Measurements from ENCODE around the gene COL8A1. TPM values are rescaled to one million over a fixed set of nuclear protein-coding genes. Genes with fewer than 3 reads are reported as not detected.

Gene COL8A1
- total RNA-seq, 1 experiment from 2014 or later: 112 TPM

DNA sequence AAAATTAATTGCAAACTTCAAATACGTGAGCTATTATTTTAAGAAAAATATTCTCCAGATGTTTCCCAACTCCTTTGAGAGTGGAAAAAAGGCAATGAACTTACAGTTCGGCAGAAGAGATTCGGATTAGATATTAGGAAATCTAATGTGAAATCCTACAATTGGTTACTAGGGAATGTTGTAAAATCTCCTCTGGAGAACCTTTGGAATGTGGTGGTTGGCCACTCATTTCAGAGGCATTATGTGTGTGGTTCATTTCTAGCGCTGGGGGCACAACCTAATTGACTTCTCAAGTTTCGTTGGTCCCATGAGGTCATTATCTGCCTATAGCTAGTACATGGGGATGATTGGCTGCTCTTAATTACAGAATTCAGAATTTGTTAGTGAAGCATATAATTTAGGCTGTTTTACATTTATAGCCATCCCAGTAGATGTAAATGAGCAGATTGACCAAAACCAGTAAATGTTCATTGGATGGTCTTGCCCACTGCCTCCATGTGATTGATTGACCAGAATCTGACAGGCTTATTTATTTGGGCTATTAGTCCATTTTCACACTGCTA is 144.7 kb downstream of the COL8A1 start:
- CTCF ChIA-PET: interaction anchor here (1.0 to 5.7 kb wide), 3 partner anchors 16 to 284 kb away, joined by 5 to 30 read pairs (median 8); no protein-coding TSS in a partner anchor
- Mint-ChIP-seq H3K27ac (ENCODE audit: low read depth, unreplicated experiment) (no peak overlapping the region), H3K36me3 (ENCODE audit: insufficient read depth, unreplicated experiment) (peaks cover 6% of the 10 kb centered on the region), H3K4me3 (ENCODE audit: unreplicated experiment) (no peak overlapping the region), H3K9me3 (ENCODE audit: unreplicated experiment) (no peaks in the 10 kb centered on the region), H3K27me3 (ENCODE audit: insufficient read depth, unreplicated experiment) (no peaks in the 10 kb centered on the region), H3K4me1 (ENCODE audit: insufficient read depth, unreplicated experiment) (peaks cover 5% of the 10 kb centered on the region)
- TF ChIP-seq CTCF (IDR thresholded peaks at IDR 0.05; ENCODE audit: unreplicated experiment): no peak
- BruUV-seq (replicated peaks): no TSS peak
- POLR2A ChIA-PET: no interaction called here
- intact Hi-C loops (cut with micrococcal nuclease): no loop called here
- DNase-seq (ENCODE audit: unreplicated experiment): peak; percentile 41

- Mint-ChIP-seq H3K4me3 (ENCODE audit: unreplicated experiment) (no peak overlapping the region), H3K27ac (ENCODE audit: low read depth, unreplicated experiment) (no peak overlapping the region), H3K9me3 (ENCODE audit: unreplicated experiment) (no peaks in the 10 kb centered on the region), H3K27me3 (ENCODE audit: insufficient read depth, unreplicated experiment) (no peaks in the 10 kb centered on the region), H3K36me3 (ENCODE audit: insufficient read depth, unreplicated experiment) (peaks cover 7% of the 10 kb centered on the region), H3K4me1 (ENCODE audit: insufficient read depth, unreplicated experiment) (peaks cover 6% of the 10 kb centered on the region)
- BruUV-seq (replicated peaks): no TSS peak
- intact Hi-C loops (cut with micrococcal nuclease): loop anchor here (1.0 kb wide), 2 partner anchors 675 to 766 kb away; no protein-coding TSS in a partner anchor
- peak; percentile 63 for TF ChIP-seq CTCF (IDR thresholded peaks at IDR 0.05; ENCODE audit: unreplicated experiment)
- POLR2A ChIA-PET: interaction anchor here (1.1 kb wide), 1 partner anchor 20 kb away, joined by 3 read pairs; no protein-coding TSS in a partner anchor
- CTCF ChIA-PET: interaction anchor here (0.5 to 3.2 kb wide), 15 partner anchors 8 to 736 kb away, joined by 3 to 14 read pairs (median 3); no protein-coding TSS in a partner anchor
- peak; percentile 66 for DNase-seq (ENCODE audit: unreplicated experiment)
Measured at GRCh38 chr3:99789011-99789721, 150.8 kb downstream of the COL8A1 start.

DNA sequence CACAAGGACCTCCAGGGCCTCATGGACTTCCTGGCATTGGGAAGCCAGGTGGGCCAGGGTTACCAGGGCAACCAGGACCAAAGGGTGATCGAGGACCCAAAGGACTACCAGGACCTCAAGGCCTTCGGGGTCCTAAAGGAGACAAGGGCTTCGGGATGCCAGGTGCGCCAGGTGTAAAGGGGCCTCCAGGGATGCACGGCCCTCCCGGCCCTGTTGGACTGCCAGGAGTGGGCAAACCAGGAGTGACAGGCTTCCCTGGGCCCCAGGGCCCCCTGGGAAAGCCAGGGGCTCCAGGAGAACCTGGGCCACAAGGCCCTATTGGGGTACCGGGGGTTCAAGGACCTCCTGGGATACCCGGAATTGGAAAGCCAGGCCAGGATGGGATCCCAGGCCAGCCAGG is 156.1 kb downstream of the COL8A1 start:
- no peak for DNase-seq (ENCODE audit: unreplicated experiment)
- Mint-ChIP-seq H3K9me3 (ENCODE audit: unreplicated experiment) (no peaks in the 10 kb centered on the region), H3K36me3 (ENCODE audit: insufficient read depth, unreplicated experiment) (peaks cover 11% of the 10 kb centered on the region), H3K27me3 (ENCODE audit: insufficient read depth, unreplicated experiment) (no peaks in the 10 kb centered on the region), H3K27ac (ENCODE audit: low read depth, unreplicated experiment) (no peak overlapping the region), H3K4me3 (ENCODE audit: unreplicated experiment) (no peak overlapping the region), H3K4me1 (ENCODE audit: insufficient read depth, unreplicated experiment) (peaks cover under 1% of the 10 kb centered on the region)
- intact Hi-C loops (cut with micrococcal nuclease): no loop called here
- no TSS peak for BruUV-seq (replicated peaks)
- ChIA-PET POLR2A (no interaction called here), CTCF (no interaction called here)
- no peak for TF ChIP-seq CTCF (IDR thresholded peaks at IDR 0.05; ENCODE audit: unreplicated experiment)

DNA sequence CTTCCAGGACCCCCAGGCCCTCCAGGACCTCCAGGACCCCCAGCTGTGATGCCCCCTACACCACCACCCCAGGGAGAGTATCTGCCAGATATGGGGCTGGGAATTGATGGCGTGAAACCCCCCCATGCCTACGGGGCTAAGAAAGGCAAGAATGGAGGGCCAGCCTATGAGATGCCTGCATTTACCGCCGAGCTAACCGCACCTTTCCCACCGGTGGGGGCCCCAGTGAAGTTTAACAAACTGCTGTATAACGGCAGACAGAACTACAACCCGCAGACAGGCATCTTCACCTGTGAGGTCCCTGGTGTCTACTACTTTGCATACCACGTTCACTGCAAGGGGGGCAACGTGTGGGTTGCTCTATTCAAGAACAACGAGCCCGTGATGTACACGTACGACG is 157.2 kb downstream of the COL8A1 start:
- no peak for DNase-seq (ENCODE audit: unreplicated experiment)
- no peak for TF ChIP-seq CTCF (IDR thresholded peaks at IDR 0.05; ENCODE audit: unreplicated experiment)
- intact Hi-C loops (cut with micrococcal nuclease): no loop called here
- Mint-ChIP-seq H3K9me3 (ENCODE audit: unreplicated experiment) (no peaks in the 10 kb centered on the region), H3K4me3 (ENCODE audit: unreplicated experiment) (no peak overlapping the region), H3K27me3 (ENCODE audit: insufficient read depth, unreplicated experiment) (no peaks in the 10 kb centered on the region), H3K36me3 (ENCODE audit: insufficient read depth, unreplicated experiment) (peaks cover 7% of the 10 kb centered on the region), H3K4me1 (ENCODE audit: insufficient read depth, unreplicated experiment) (no peaks in the 10 kb centered on the region), H3K27ac (ENCODE audit: low read depth, unreplicated experiment) (no peak overlapping the region)
- ChIA-PET CTCF (interaction anchor here (0.6 kb wide), 2 partner anchors 42 to 290 kb away, joined by 3 to 5 read pairs; no protein-coding TSS in a partner anchor), POLR2A (interaction anchor here (0.7 kb wide), 1 partner anchor 465 kb away, joined by 4 read pairs; no protein-coding TSS in a partner anchor)
- BruUV-seq (replicated peaks): no TSS peak
